Vagina (tissue), 2 donors: ENCODE data around the gene SLC22A13. TPM values are rescaled to one million over a fixed set of nuclear protein-coding genes. Genes with fewer than 3 reads are reported as not detected.

ENCODE experiments used
- DNase-seq, 2 donors: peaks; one replicate each; pipeline ENCODE4 v3.0.0-alpha.2; 2017; ENCODE audit errors: extremely low spot score in 2 of 2
- H3K27ac ChIP-seq: fragments of 200-600 bp; sonication (generic); one replicate; pipeline ENCODE4 v1.5.1; 2019
- H3K27me3 ChIP-seq: fragments of 200-600 bp; sonication (generic); one replicate; pipeline ENCODE4 v1.5.1; 2019
- H3K36me3 ChIP-seq, 2 donors: fragments of 200-600 bp; sonication (generic); one replicate each; pipeline ENCODE4 v1.5.1; 2017 to 2019
- H3K4me1 ChIP-seq: fragments of 200-600 bp; sonication (generic); one replicate; pipeline ENCODE4 v1.5.1; 2019
- H3K4me3 ChIP-seq, 2 donors: fragments of 200-600 bp; sonication (generic); 1 replicate in 1 of 2; 2 replicates in 1 of 2; pipeline ENCODE4 v1.5.1; 2016 to 2019
- H3K9me3 ChIP-seq: fragments of 200-600 bp; sonication (generic); one replicate; pipeline ENCODE4 v1.5.1; 2019
- CTCF ChIP-seq, 3 experiments: fragments of 450-650 bp in 2 of 3; fragments of 200-600 bp in 1 of 3; sonication (generic) in 1 of 3; IDR thresholded peaks; one replicate each; pipeline ENCODE4 v1.5.1; 2017 to 2019; ENCODE audit warnings: antibody characterized with exemption in 3 of 3, mild to moderate bottlenecking in 2 of 3, moderate library complexity in 2 of 3
- POLR2A ChIP-seq, 2 donors: fragments of 450-650 bp; IDR thresholded peaks; one replicate each; pipeline ENCODE4 v1.6.1; 2017; ENCODE audit warnings: antibody characterized with exemption in 2 of 2, mild to moderate bottlenecking in 2 of 2, moderate library complexity in 2 of 2
- POLR2AphosphoS5 ChIP-seq, 2 donors: sonication (generic); formaldehyde crosslinking; IDR thresholded peaks; one replicate each; pipeline ENCODE4 v1.9.0; 2017; ENCODE audit warnings: antibody characterized with exemption in 2 of 2, mild to moderate bottlenecking in 2 of 2, low read depth in 1 of 2; ENCODE audit not compliant: insufficient read depth in 1 of 2
- intact Hi-C: fragments of 100-400 bp; cut with DNase I; formaldehyde crosslinking; loops from one replicate; pipeline ENCODE4 v1.15.1; 2023
- total RNA-seq: library from RNA; depleted of rRNA; stranded (reverse); fragments of >200 nt; gene quantifications from one replicate; pipeline ENCODE4 v1.2.3, GENCODE V29; 2016

Gene SLC22A13
- total RNA-seq: not detected

- TF ChIP-seq POLR2A (IDR thresholded peaks at IDR 0.05): no peak
- no peak for TF ChIP-seq POLR2AphosphoS5 (IDR thresholded peaks at IDR 0.05; ENCODE audit: insufficient read depth in 1 of 2, low read depth in 1 of 2)
- Histone ChIP-seq H3K36me3 (no peaks in the 10 kb centered on the region), H3K27me3 (no peaks in the 10 kb centered on the region), H3K27ac (no peak within 1 kb of the TSS), H3K4me1 (no peaks in the 10 kb centered on the region), H3K9me3 (no peaks in the 10 kb centered on the region), H3K4me3 (no peak within 1 kb of the TSS)
- intact Hi-C loops: no loop called here
- no peak for DNase-seq
These were observed at the start of gene SLC22A13 for GRCh38 chr3:38265604-38266307. TSS of gene SLC22A13 (plus strand) at chr3:38265812. CDS start at chr3:38265861, 49 bp downstream.

- no peaks in the 10 kb centered on the region for H3K4me1 ChIP-seq
- TF ChIP-seq CTCF (IDR thresholded peaks at IDR 0.05) (no peak), POLR2AphosphoS5 (IDR thresholded peaks at IDR 0.05; ENCODE audit: insufficient read depth in 1 of 2, low read depth in 1 of 2) (no peak), POLR2A (IDR thresholded peaks at IDR 0.05) (no peak)
- no peak for DNase-seq
- no peak overlapping the region for H3K27ac ChIP-seq
- peaks cover 0 to 20% of the 10 kb centered on the region in 2 donors for H3K36me3 ChIP-seq
- no peaks in the 10 kb centered on the region for H3K9me3 ChIP-seq
- no peaks in the 10 kb centered on the region for H3K27me3 ChIP-seq
- no peak overlapping the region for H3K4me3 ChIP-seq
- intact Hi-C loops: no loop called here
These were observed 45.9 kb upstream of the SLC22A13 start for GRCh38 chr3:38219609-38220197.

GRCh38 chr3:38221005-38221404 lies 44.6 kb upstream of the SLC22A13 start:
- Histone ChIP-seq H3K27me3 (no peaks in the 10 kb centered on the region), H3K27ac (no peak overlapping the region), H3K4me3 (no peak overlapping the region), H3K9me3 (no peaks in the 10 kb centered on the region), H3K36me3 (peaks cover 0 to 24% of the 10 kb centered on the region in 2 donors), H3K4me1 (no peaks in the 10 kb centered on the region)
- TF ChIP-seq CTCF (IDR thresholded peaks at IDR 0.05): no peak
- no peak for TF ChIP-seq POLR2A (IDR thresholded peaks at IDR 0.05)
- no peak for TF ChIP-seq POLR2AphosphoS5 (IDR thresholded peaks at IDR 0.05; ENCODE audit: insufficient read depth in 1 of 2, low read depth in 1 of 2)
- intact Hi-C loops: no loop called here
- no peak for DNase-seq

- Histone ChIP-seq H3K27ac (no peak overlapping the region), H3K9me3 (no peaks in the 10 kb centered on the region), H3K4me1 (no peaks in the 10 kb centered on the region), H3K4me3 (no peak overlapping the region), H3K36me3 (peaks cover 0 to 18% of the 10 kb centered on the region in 2 donors), H3K27me3 (no peaks in the 10 kb centered on the region)
- DNase-seq: no peak
- no peak for TF ChIP-seq POLR2A (IDR thresholded peaks at IDR 0.05)
- intact Hi-C loops: no loop called here
These were observed 43.5 kb upstream of the SLC22A13 start for GRCh38 chr3:38222032-38222634.

- TF ChIP-seq POLR2AphosphoS5 (IDR thresholded peaks at IDR 0.05; ENCODE audit: insufficient read depth in 1 of 2, low read depth in 1 of 2) (no peak), POLR2A (IDR thresholded peaks at IDR 0.05) (no peak), CTCF (IDR thresholded peaks at IDR 0.05) (no peak)
- H3K27me3 ChIP-seq: no peaks in the 10 kb centered on the region
- intact Hi-C loops: no loop called here
- H3K36me3 ChIP-seq: peaks cover 0 to 18% of the 10 kb centered on the region in 2 donors
- H3K9me3 ChIP-seq: no peaks in the 10 kb centered on the region
- no peak for DNase-seq
- H3K27ac ChIP-seq: no peak overlapping the region
- no peaks in the 10 kb centered on the region for H3K4me1 ChIP-seq
- no peak overlapping the region for H3K4me3 ChIP-seq
These were observed 41.3 kb upstream of the SLC22A13 start for GRCh38 chr3:38224357-38224756.

- H3K36me3 ChIP-seq: peaks cover 0 to 28% of the 10 kb centered on the region in 2 donors
- intact Hi-C loops: no loop called here
These were observed 39.3 kb upstream of the SLC22A13 start for GRCh38 chr3:38226273-38226672.

More at GRCh38 chr3:38226273-38226672, 39.3 kb upstream of the SLC22A13 start:
- Histone ChIP-seq H3K4me3 (no peak overlapping the region), H3K27ac (no peak overlapping the region), H3K27me3 (no peaks in the 10 kb centered on the region), H3K4me1 (no peaks in the 10 kb centered on the region), H3K9me3 (no peaks in the 10 kb centered on the region)
- DNase-seq: no peak
- TF ChIP-seq POLR2A (IDR thresholded peaks at IDR 0.05): no peak
- no peak for TF ChIP-seq CTCF (IDR thresholded peaks at IDR 0.05)
- no peak for TF ChIP-seq POLR2AphosphoS5 (IDR thresholded peaks at IDR 0.05; ENCODE audit: insufficient read depth in 1 of 2, low read depth in 1 of 2)
